ENCODE results near the gene TOMM20.

DNA sequence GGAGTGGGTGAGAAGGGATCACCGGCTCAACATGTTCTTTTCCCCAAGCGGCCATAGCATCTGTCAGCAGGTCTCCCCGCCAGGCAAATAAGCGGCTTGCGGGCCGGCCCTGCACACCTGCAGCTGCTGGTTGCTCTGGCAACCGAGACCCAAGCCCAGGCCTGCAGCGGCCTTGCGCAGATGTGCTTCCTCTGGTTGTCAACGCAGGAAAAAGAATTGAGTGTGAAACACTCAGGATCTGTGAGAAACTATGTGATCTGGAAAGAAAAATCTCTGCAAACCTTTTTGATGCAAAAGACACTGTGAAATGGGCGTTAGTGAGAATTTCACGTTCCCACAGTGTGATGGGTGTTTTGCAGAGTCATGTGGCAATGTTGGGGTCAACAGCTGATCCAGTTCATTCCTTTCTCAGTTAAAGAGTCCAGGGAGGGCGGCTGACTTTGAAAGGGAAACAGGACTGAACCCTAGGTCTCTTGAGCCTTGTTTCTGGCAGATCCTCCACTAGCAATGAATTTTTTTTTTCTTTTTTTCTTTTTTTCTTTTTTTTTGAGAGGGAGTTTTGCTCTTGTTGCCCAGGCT is 28.4 kb downstream of the TOMM20 start:
- TF ChIP-seq, protein P1, sequence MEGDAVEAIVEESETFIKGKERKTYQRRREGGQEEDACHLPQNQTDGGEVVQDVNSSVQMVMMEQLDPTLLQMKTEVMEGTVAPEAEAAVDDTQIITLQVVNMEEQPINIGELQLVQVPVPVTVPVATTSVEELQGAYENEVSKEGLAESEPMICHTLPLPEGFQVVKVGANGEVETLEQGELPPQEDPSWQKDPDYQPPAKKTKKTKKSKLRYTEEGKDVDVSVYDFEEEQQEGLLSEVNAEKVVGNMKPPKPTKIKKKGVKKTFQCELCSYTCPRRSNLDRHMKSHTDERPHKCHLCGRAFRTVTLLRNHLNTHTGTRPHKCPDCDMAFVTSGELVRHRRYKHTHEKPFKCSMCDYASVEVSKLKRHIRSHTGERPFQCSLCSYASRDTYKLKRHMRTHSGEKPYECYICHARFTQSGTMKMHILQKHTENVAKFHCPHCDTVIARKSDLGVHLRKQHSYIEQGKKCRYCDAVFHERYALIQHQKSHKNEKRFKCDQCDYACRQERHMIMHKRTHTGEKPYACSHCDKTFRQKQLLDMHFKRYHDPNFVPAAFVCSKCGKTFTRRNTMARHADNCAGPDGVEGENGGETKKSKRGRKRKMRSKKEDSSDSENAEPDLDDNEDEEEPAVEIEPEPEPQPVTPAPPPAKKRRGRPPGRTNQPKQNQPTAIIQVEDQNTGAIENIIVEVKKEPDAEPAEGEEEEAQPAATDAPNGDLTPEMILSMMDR (IDR thresholded peaks at IDR 0.05), result no peak
- TF ChIP-seq EZH2phosphoT487 (IDR thresholded peaks at IDR 0.05), result no peak

Measured in neural progenitor cell (in vitro differentiated cells).